Activated T-helper 1 cell treated with anti-CD3 and anti-CD28 coated beads, Interleukin-2, amount 50 U/mL, for 16 hours (primary cell): ENCODE results near the gene RBM26.

Source experiments
- DNase-seq, 2 donors: peaks; one replicate each; pipeline ENCODE4 v3.0.0-alpha.2; 2020; ENCODE audit warnings: low read depth in 1 of 2, low spot score in 1 of 2

RBM26 gene

GRCh38 chr13:79405831-79406596, at the start of gene RBM26:
RBM26 (minus strand) TSS chr13:79406255; CDS start chr13:79405774, 481 bp downstream.
- peak; percentile 81 to 82 for DNase-seq

- DNase-seq, result no peak
Measured at GRCh38 chr13:79455331-79455730, 49.3 kb upstream of the RBM26 start.

GRCh38 chr13:79452239-79452913, 46.3 kb upstream of the RBM26 start:
- DNase-seq, result no peak

- peak; percentile 57 to 82 for DNase-seq
Measured at GRCh38 chr13:79451500-79451962, 45.5 kb upstream of the RBM26 start.

- no peak for DNase-seq
Measured at GRCh38 chr13:79450110-79450509, 44.1 kb upstream of the RBM26 start.

GRCh38 chr13:79448413-79448812, 42.4 kb upstream of the RBM26 start:
- DNase-seq, result no peak

GRCh38 chr13:79447741-79448140, 41.7 kb upstream of the RBM26 start:
- DNase-seq, result no peak

GRCh38 chr13:79447141-79447540, 41.1 kb upstream of the RBM26 start:
- no peak for DNase-seq

GRCh38 chr13:79445968-79446645, 40.1 kb upstream of the RBM26 start:
- DNase-seq, result no peak

- no peak for DNase-seq
Measured at GRCh38 chr13:79442706-79443105, 36.7 kb upstream of the RBM26 start.

GRCh38 chr13:79442221-79442620, 36.2 kb upstream of the RBM26 start:
- no peak for DNase-seq

GRCh38 chr13:79440958-79441528, 35.0 kb upstream of the RBM26 start:
- no peak for DNase-seq

- no peak for DNase-seq
Measured at GRCh38 chr13:79439275-79439674, 33.2 kb upstream of the RBM26 start.

GRCh38 chr13:79435561-79435990, 29.5 kb upstream of the RBM26 start:
- no peak for DNase-seq

GRCh38 chr13:79434556-79434955, 28.5 kb upstream of the RBM26 start:
- DNase-seq, result no peak

- no peak for DNase-seq
Measured at GRCh38 chr13:79432992-79433391, 26.9 kb upstream of the RBM26 start.

- DNase-seq, result no peak
Measured at GRCh38 chr13:79432086-79432485, 26.0 kb upstream of the RBM26 start.

GRCh38 chr13:79429309-79429708, 23.3 kb upstream of the RBM26 start:
- no peak for DNase-seq

- no peak for DNase-seq
Measured at GRCh38 chr13:79427883-79428282, 21.8 kb upstream of the RBM26 start.

GRCh38 chr13:79427265-79427664, 21.2 kb upstream of the RBM26 start:
- DNase-seq, result no peak

GRCh38 chr13:79423801-79424642, 18.0 kb upstream of the RBM26 start:
- no peak for DNase-seq
